GM12892 (cell line): Measurements from ENCODE around the gene IDNK.

Experiments
- DNase-seq: peaks from one replicate; pipeline ENCODE4 v3.0.0; 2011; ENCODE audit not compliant: insufficient read length
- FAIRE-seq: peaks from 2 replicates; lab custom pipeline; 2011; peaks lifted over from hg19 to GRCh38; lab: Jason Lieb, UNC
- POLR2A ChIP-seq: IDR thresholded peaks from 2 replicates; pipeline ENCODE4 v1.6.1; 2011; ENCODE audit warnings: low read depth, low read length, control low read depth
- POLR2AphosphoS5 ChIP-seq: IDR thresholded peaks from 2 replicates; pipeline ENCODE4 v1.6.1; 2011; ENCODE audit warnings: low read depth, low read length, control low read depth
- TAF1 ChIP-seq: IDR thresholded peaks from 2 replicates; pipeline ENCODE4 v1.6.1; 2011; ENCODE audit warnings: low read depth, mild to moderate bottlenecking, control low read depth, low read length, borderline replicate concordance

IDNK gene

DNA sequence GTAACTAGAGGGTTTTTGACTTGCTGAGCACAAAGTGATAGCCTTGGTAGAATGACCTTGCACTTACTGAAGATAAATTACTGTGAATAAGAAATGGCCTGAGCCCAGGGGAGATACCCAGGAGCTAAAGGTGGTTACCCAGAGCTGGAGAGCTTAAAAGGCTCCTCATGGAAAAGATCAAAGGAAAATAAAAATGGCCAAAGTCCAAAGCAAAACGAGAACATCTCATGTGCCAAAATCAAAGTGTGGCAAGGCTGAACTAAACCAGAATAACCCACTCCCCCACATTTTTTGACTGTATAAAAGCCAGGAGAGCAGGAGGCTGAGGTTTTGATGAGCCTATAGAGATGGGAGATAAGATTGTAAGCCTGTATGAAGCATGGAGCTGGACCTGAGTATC lies 14.4 kb downstream of the IDNK start:
- no peak for DNase-seq
- no peak for FAIRE-seq
- TF ChIP-seq TAF1 (no peak), POLR2A (no peak), POLR2AphosphoS5 (no peak)

DNA sequence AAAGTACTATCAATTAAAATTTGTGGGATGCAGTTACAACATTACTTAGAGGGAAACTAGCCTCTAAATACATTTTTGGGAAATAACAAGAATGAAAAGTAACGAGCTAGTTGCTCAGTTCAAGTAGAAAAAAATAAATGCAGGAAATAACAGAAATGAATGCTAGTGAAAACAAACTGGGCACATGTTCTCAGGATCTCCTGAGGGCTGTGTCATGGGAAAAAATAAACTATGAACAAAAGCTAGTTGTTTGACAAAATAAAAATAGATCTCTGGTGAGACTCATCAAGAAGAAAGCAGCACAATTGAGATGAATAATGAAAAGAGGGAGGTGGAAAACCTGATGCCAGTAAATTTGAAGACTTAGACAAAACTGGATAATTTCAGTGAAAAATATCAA lies 16.3 kb downstream of the IDNK start:
- TF ChIP-seq POLR2A (no peak), TAF1 (no peak), POLR2AphosphoS5 (no peak)
- DNase-seq (no peak), FAIRE-seq (no peak)

DNA sequence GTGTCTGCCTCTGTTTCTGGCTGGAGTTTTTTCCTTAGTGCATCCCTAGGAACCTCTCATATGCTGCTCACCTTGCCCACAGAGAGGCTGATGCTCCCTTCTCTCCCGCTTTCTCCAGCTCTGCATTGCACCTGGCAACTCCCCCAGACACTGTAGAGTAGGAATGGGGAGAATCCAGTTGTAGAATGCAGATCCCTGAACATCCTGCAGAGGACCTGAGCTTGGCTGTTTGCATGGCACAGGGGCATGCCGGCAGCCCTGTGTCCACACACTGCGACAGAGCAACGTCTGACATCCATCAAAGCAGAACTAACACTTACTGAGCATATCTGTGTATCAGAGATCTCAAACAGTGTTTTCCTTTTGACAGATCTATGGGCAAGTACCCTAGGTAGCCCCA lies 19.9 kb downstream of the IDNK start:
- FAIRE-seq (no peak), DNase-seq (no peak)
- TF ChIP-seq POLR2A (no peak), TAF1 (no peak), POLR2AphosphoS5 (0 out of 2 replicates have a peak, but pooled peaks have one; percentile 22)

DNA sequence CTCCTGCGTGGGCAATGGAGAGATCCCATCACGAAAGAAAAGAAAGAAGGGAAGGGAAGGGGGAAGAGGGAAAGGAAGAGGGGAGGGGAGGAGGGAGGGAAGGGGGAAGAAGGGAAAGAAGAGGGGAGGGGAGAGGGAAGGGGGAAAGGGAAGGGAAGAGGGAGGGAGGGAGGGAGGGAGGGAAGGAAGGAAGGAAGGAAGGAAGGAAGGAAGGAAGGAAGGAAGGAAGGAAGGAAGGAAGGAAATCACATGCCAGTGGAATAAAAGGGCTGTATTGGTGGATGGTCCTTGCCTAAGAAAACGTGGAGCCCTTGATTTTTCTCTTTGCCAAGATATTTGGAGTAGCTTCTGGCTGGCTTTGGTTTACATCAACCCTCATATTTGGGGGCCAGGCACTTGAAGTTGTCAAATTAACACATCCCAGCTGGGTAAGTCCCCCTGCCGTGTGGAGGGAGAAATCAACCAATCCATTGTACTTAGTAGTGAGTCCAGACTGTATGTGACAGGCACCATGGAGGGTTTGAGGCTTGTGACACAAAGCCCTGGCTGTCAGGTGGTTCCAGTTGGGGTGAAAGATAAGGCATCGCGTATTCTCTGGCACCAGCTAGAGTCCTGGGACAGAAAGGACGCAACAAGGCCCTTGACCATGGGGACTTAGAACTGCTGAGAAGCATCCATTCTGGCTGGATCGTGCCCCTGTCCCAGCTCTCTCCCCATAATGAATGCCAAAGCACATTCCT lies 23.7 kb downstream of the IDNK start:
- DNase-seq (no peak), FAIRE-seq (no peak)
- 0 out of 2 replicates have a peak, but pooled peaks have one; percentile 2 for TF ChIP-seq POLR2A
- no peak for TF ChIP-seq TAF1

DNA sequence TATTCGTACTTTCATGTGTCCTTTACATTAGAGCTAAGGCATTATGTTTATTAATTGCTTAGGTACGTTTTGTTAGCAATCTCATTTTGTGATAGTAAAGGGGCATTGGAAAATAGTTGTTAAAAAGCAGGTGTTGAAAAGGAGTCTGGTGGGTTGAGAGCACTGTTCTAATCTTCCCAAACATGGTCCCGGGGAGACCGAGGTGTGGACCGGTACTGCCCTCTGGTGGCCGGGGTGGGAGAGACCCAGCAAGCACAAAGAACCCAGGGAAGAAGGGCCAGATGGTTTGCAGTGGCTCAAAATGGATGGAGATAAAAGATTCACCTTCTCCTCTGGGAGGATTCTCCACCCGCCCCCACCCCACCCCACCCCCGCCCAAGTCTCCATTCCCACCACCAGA lies 26.1 kb downstream of the IDNK start:
- FAIRE-seq = peak; percentile 84

DNA sequence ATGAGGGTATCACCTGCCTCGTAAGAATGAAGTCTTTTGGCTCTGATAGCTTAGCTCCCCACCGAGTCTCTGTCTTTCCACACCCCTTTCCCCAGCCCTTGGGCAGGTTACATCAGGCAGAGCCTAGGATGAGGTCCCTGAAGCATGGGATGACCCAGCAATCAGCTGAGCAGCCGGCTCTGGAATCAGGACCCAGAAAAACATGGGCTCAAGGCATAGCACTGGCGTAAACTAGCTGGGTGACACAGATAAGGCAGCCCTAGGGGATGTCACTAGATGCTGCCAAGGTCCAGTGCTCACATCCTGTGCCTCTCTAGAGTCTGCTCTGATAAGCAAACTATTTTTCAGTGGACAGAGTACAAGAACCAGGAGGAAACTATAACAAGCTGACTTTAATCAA lies 26.6 kb downstream of the IDNK start:
- FAIRE-seq (no peak), DNase-seq (no peak)
- no peak for TF ChIP-seq POLR2AphosphoS5
- TF ChIP-seq TAF1 = no peak
- no peak for TF ChIP-seq POLR2A

More for the DNA sequence above, 26.1 kb downstream of the IDNK start:
- peak; percentile 50 for DNase-seq
- TF ChIP-seq TAF1 (no peak), POLR2AphosphoS5 (no peak), POLR2A (no peak)

DNA sequence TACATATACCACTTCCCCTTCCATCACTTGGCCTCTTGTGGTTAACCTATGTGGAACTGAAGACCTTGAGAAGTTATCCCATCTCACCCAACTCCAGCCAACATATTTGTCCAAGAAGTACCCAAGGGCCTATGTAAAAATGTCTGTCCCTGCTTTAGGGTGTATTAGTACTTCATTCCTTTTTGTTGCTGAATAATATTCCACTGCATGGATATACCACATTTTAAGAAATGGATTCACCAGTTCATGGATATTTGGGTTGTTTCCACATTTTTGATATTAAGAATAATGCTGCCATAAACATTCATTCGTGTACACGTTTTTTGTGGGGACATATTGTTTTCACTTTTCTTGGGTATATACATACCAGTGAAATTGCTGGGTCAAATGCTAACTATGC lies 28.6 kb downstream of the IDNK start:
- FAIRE-seq = peak; percentile 58
- TF ChIP-seq POLR2A (no peak), TAF1 (no peak), POLR2AphosphoS5 (no peak)
- DNase-seq = no peak

DNA sequence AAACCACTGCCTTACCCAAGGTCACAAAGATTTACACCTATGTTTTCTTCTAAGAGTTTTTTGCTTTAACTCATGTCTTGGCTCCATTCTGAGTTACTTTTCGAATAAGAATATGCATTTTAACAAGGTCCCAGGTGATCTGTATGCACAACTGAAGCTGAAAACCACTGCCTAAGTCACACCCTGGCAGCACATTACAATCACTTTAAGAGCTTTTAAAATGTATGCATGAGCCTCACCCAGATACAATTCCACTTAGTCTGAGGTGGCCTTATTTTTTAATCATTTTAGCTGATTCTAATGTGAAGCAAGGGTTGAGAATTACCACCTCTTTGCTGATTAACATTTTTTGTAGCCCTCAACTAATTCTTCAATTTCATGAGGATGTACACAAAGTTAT lies 29.5 kb downstream of the IDNK start:
- DNase-seq (no peak), FAIRE-seq (no peak)
- TF ChIP-seq POLR2A (no peak), TAF1 (no peak), POLR2AphosphoS5 (no peak)

DNA sequence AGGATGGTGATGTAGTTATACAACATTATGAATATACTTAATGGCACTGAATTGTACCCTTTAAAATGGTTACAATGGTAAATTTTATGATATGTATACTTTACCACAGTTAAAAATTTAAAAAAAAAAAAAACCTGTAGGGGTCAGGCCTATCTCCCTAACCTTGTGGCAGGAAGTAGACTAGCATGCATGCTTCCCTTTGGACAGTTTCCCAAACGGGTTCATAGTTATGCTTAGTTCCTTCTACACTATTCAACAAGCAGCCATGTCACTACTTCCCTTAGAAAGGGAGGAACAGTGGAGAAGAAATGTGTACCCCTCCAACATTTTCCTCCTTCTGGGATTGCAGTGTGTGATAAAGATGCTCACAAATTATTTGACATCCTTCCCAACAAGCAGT lies 32.5 kb downstream of the IDNK start:
- FAIRE-seq (no peak), DNase-seq (no peak)
- TF ChIP-seq TAF1 = no peak
- TF ChIP-seq POLR2AphosphoS5 = no peak
- TF ChIP-seq POLR2A = no peak

DNA sequence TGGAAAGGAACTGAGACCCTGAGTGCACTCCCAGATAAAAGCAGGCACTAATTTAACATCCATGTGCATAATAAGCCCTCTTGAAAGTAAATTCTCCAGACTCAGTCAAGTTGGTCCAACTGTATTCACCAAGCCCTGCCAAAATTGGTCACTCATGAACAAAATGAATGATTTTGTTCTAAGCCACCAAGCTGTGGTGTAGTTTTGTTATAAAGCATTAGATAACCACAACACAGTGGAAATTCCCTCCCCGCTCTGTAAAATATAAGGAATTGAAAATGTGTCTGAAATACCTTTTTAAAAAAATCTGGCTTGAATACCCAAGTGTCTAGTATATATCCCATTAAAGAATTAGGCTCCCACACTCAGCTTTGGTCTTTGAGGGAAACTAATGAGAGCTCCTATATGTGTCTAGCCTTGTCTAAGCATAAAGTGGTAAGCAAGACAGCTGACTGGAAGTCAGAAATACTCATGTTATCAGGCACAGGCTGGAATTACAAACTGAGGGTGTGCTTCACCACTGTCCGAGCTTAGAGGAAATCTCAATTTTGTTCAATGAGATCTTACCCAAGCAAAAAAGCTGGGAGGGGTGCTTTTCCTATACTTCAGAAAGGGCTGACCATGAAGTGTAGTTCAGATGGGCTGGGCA lies 33.2 kb downstream of the IDNK start:
- FAIRE-seq = peak; percentile 77

DNA sequence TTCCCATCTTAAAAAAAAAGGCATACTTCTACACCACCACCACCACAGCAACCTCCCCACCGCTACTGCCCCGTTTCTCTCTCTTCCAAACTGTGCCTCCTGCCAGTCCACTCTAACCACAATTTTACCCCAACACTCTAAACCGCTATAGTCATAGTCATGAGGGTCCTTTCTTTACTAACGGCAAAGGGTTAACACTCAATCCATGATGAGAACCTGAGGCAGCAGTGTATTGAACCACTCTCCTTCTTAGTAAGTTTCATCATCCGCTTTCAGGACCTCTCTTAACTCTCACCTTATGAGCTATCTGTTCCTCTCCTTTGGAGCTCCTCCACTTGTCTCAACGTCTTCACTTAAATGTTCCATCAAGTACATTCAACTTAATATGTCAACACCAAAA lies 34.0 kb downstream of the IDNK start:
- FAIRE-seq = peak; percentile 65
- no peak for TF ChIP-seq POLR2A
- no peak for TF ChIP-seq POLR2AphosphoS5
- no peak for TF ChIP-seq TAF1
- DNase-seq = no peak

More for the DNA sequence above, 33.2 kb downstream of the IDNK start:
- no peak for DNase-seq
- TF ChIP-seq POLR2AphosphoS5 (no peak), TAF1 (no peak), POLR2A (no peak)

DNA sequence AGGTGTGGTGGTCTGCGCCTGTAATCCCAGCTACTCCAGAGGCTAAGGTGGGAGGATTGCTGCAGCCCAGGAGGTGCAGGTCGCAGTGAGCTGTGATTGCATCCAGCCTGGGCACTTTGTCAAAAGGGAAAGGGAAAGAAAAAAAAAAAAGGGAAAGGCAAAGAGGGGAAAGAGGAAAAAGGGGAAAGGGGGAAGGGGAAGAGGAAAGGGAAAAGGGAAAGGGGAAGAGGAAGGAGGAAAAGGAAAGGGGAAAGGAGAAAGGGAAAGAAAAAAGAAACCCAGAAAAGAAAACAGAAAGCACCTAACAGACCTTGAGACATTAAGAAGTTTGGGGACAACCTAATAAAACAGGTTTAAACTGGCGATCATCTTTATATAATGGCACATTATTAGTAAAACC lies 40.0 kb downstream of the IDNK start:
- DNase-seq (no peak), FAIRE-seq (no peak)
- TF ChIP-seq POLR2AphosphoS5 (no peak), TAF1 (no peak), POLR2A (no peak)

DNA sequence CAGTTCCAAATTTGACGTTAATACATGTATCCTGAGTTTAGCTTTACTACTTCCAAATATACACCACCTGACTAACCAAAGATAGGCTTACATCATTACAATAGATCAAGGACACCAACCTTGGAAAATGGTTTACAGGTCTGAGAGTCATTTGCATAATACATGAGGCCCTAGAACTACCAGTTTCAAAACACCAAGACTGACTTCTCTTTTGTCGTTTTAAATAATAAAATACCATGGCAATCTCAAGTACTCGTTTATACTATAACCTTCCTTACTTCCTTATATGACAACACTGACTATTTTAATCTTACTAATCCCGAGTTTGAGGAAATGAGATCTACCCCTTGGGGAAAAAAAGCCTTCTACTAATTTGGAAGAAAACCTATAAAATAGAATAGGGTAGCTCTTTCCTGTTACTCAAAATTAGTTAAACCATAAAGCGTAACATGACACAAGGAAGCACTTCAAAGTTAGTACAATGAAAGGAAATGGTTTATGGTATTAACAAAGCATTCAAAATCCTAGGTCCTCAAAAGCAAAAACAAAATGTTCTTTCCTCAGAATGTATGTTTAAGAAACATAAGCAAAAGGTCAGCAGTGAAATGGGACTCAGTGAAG lies 42.7 kb downstream of the IDNK start:
- FAIRE-seq (no peak), DNase-seq (no peak)

More for the DNA sequence above, 42.7 kb downstream of the IDNK start:
- no peak for TF ChIP-seq POLR2A
- TF ChIP-seq TAF1 = no peak
- TF ChIP-seq POLR2AphosphoS5 = no peak
